Measurements from ENCODE around the gene IGF2R.

DNA sequence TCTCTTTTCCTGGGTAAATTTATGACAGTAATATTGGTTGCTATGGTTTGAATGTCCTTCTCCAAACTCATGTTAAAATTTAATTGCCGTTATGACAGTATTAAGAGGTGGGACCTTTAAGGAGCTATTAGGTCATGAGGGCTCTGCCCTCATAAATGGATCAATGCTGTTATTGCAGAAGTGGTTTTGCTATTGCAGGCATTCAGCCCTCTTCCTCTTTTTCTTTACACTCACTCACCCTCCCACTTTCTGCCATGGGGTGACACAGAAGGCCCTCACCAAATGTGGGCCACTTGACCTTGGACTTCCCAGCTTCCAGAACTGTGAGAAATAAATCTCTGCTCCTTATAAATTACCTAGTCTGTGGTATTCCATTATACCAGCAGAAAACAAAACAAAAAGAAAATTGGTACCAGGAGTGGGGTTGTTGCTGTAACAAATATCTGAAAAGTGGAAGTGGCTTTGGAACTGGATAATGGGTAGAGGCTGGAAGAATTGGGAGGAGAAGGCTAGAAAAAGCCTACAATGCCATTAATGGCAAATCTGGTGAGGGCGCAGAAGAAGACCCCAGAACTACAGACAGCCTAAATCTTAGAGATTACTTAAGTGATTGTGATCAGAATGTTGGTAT is 24.8 kb upstream of the IGF2R start:
- TF ChIP-seq EZH2phosphoT487 (IDR thresholded peaks at IDR 0.05; ENCODE audit: low read length), result no peak
- TF ChIP-seq, protein P1, sequence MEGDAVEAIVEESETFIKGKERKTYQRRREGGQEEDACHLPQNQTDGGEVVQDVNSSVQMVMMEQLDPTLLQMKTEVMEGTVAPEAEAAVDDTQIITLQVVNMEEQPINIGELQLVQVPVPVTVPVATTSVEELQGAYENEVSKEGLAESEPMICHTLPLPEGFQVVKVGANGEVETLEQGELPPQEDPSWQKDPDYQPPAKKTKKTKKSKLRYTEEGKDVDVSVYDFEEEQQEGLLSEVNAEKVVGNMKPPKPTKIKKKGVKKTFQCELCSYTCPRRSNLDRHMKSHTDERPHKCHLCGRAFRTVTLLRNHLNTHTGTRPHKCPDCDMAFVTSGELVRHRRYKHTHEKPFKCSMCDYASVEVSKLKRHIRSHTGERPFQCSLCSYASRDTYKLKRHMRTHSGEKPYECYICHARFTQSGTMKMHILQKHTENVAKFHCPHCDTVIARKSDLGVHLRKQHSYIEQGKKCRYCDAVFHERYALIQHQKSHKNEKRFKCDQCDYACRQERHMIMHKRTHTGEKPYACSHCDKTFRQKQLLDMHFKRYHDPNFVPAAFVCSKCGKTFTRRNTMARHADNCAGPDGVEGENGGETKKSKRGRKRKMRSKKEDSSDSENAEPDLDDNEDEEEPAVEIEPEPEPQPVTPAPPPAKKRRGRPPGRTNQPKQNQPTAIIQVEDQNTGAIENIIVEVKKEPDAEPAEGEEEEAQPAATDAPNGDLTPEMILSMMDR (IDR thresholded peaks at IDR 0.05; ENCODE audit: low read length), result no peak

All from MM.1S (cell line).